Urothelium cell line (cell line): ENCODE measurements around the gene PLIN3.
"Not testable (repeated sequence)": the region's sequence is repeated elsewhere in the genome, so short reads cannot be mapped to it uniquely, and the experiment has no call there.

Source experiments
- DNase-seq: peaks from one replicate; pipeline ENCODE4 v3.0.0; 2011; ENCODE audit warnings: low spot score, mixed read lengths
- FAIRE-seq: peaks from 2 replicates; lab custom pipeline; 2011; peaks lifted over from hg19 to GRCh38; lab: Jason Lieb, UNC

Gene PLIN3

GRCh38 chr19:4815426-4816201, 51.9 kb downstream of the PLIN3 start:
- FAIRE-seq (peak; percentile 86), DNase-seq (peak; percentile 88)

- DNase-seq (no peak), FAIRE-seq (no peak)
Measured at GRCh38 chr19:4814625-4815425, 52.6 kb downstream of the PLIN3 start.

- FAIRE-seq (no peak), DNase-seq (peak; percentile 67)
Measured at GRCh38 chr19:4811328-4812131, 55.9 kb downstream of the PLIN3 start.

- DNase-seq (no peak), FAIRE-seq (no peak)
Measured at GRCh38 chr19:4807188-4807587, 60.3 kb downstream of the PLIN3 start.

- FAIRE-seq (no peak), DNase-seq (no peak)
Measured at GRCh38 chr19:4806384-4806783, 61.1 kb downstream of the PLIN3 start.

GRCh38 chr19:4805140-4805539, 62.3 kb downstream of the PLIN3 start:
- FAIRE-seq, DNase-seq: not testable (repeated sequence)

GRCh38 chr19:4803736-4804695, 63.5 kb downstream of the PLIN3 start:
- no peak for FAIRE-seq

GRCh38 chr19:4802711-4803110, 64.8 kb downstream of the PLIN3 start:
- DNase-seq (no peak), FAIRE-seq (no peak)

More at GRCh38 chr19:4803736-4804695, 63.5 kb downstream of the PLIN3 start:
- DNase-seq = peak; percentile 55

- DNase-seq = no peak
- no peak for FAIRE-seq
Measured at GRCh38 chr19:4801085-4801619, 66.3 kb downstream of the PLIN3 start.

GRCh38 chr19:4800591-4801081, 66.8 kb downstream of the PLIN3 start:
- DNase-seq (no peak), FAIRE-seq (no peak)

- no peak for FAIRE-seq
- no peak for DNase-seq
Measured at GRCh38 chr19:4795400-4795799, 72.1 kb downstream of the PLIN3 start.

- DNase-seq = no peak
- FAIRE-seq = no peak
Measured at GRCh38 chr19:4794971-4795370, 72.5 kb downstream of the PLIN3 start.

GRCh38 chr19:4793278-4793677, 74.2 kb downstream of the PLIN3 start:
- DNase-seq, FAIRE-seq: not testable (repeated sequence)

- not testable (repeated sequence) for DNase-seq, FAIRE-seq
Measured at GRCh38 chr19:4792866-4793195, 74.6 kb downstream of the PLIN3 start.

- FAIRE-seq, DNase-seq: not testable (repeated sequence)
Measured at GRCh38 chr19:4792019-4792865, 75.2 kb downstream of the PLIN3 start.

GRCh38 chr19:4791183-4792018, 76.1 kb downstream of the PLIN3 start, which contains the start of gene FEM1A:
Gene FEM1A, plus strand, starts transcription at chr19:4791734. Its CDS starts 121 bp downstream, at chr19:4791855.
- FAIRE-seq (no peak), DNase-seq (peak; percentile 91)
